HCT116 (cell line): ENCODE results near the gene ZNF207. TPM values are rescaled to one million over a fixed set of nuclear protein-coding genes. Genes with fewer than 3 reads are reported as not detected.

Experiments used
- ATAC-seq: fragments of 200-7000 bp; cut with Tn5 transposase; 2 replicates; pipeline ENCODE4 v1.9.1; 2020; ENCODE audit warnings: mild to moderate bottlenecking, moderate library complexity
- BruUV-seq: library from RNA; stranded (reverse); fragments of 400-500 nt; replicated peaks from 2 replicates; lab custom pipeline; 2021; lab: Mats Ljungman, UMichigan
- CTCF ChIA-PET: fragments of 300-600 bp; sonication (Branson Sonifier 250); formaldehyde crosslinking; loops from one replicate; lab custom pipeline; 2021; ENCODE audit warnings: antibody characterized with exemption; lab: Charles Lee
- POLR2A ChIA-PET: fragments of 300-600, 350-600 bp; sonication (Branson Sonifier 250); formaldehyde crosslinking; loops from one replicate; lab custom pipeline; 2021; ENCODE audit warnings: antibody characterized with exemption; lab: Charles Lee
- RAD21 ChIA-PET, 2 experiments: fragments of 300-600 bp; sonication (Branson Sonifier 250); formaldehyde crosslinking; loops; one replicate each; lab custom pipeline; 2023; ENCODE audit warnings: low total read pairs in 2 of 2; ENCODE audit not compliant: uncharacterized antibody in 2 of 2, unreplicated experiment in 2 of 2, low non-redundant PET in 1 of 2; lab: Charles Lee
- DNase-seq: peaks from one replicate; pipeline ENCODE4 v3.0.0-alpha.2; 2010; ENCODE audit warnings: low read depth, low spot score
- H2AFZ ChIP-seq: fragments of 200-600 bp; shearing (Covaris generic), sonication (generic); 2 replicates; pipeline ENCODE4 v1.6.1; 2017; ENCODE audit warnings: low read depth, mixed run types, mixed read lengths, antibody characterized with exemption, low read length; ENCODE audit not compliant: poor library complexity, severe bottlenecking
- H3K27ac ChIP-seq: 2 replicates; pipeline ENCODE4 v1.5.1; 2012; ENCODE audit warnings: low read depth, low read length
- H3K27me3 ChIP-seq: fragments of 200-600 bp; sonication (generic); 2 replicates; pipeline ENCODE4 v1.6.1; 2016; ENCODE audit warnings: mixed run types, low read length, mixed read lengths; ENCODE audit not compliant: insufficient read depth
- H3K36me3 ChIP-seq, 2 experiments: fragments of 200-500 bp in 1 of 2; fragments of 200-600 bp in 1 of 2; sonication (Bioruptor generic) in 1 of 2; sonication (generic) in 1 of 2; 2 replicates each; pipeline versions ENCODE4 v1.5.1 to v1.6.1; 2014 to 2016; ENCODE audit warnings: low read length in 2 of 2, inconsistent platforms in 1 of 2, mixed read lengths in 1 of 2, mixed run types in 1 of 2; ENCODE audit not compliant: insufficient read depth in 2 of 2, control insufficient read depth in 1 of 2
- H3K4me1 ChIP-seq, 2 experiments: fragments of 200-600 bp in 1 of 2; sonication (generic) in 1 of 2; 2 replicates each; pipeline versions ENCODE4 v1.5.1 to v1.6.1; 2012 to 2017; ENCODE audit warnings: low read length in 2 of 2, inconsistent platforms in 1 of 2, mild to moderate bottlenecking in 1 of 2, mixed read lengths in 1 of 2, mixed run types in 1 of 2, moderate library complexity in 1 of 2; ENCODE audit not compliant: insufficient read depth in 2 of 2, control insufficient read depth in 1 of 2
- H3K4me2 ChIP-seq: fragments of 200-600 bp; sonication (generic); 2 replicates; pipeline ENCODE4 v1.6.1; 2017; ENCODE audit warnings: mixed run types, low read length, mixed read lengths
- H3K4me3 ChIP-seq, 2 experiments: fragments of 200-600 bp in 1 of 2; sonication (generic) in 1 of 2; replicated peaks in 1 of 2; 2 replicates each; pipeline ENCODE4 v1.5.1; 2011 to 2016; ENCODE audit warnings: low read length in 2 of 2, control low read depth in 1 of 2, low read depth in 1 of 2, mild to moderate bottlenecking in 1 of 2, mixed read lengths in 1 of 2, mixed run types in 1 of 2
- H3K79me2 ChIP-seq: fragments of 200-600 bp; sonication (generic); 2 replicates; pipeline ENCODE4 v1.6.1; 2017; ENCODE audit warnings: mild to moderate bottlenecking, mixed run types, low read length, moderate library complexity, mixed read lengths; ENCODE audit not compliant: insufficient read depth
- H3K9ac ChIP-seq: fragments of 200-600 bp; sonication (generic); 2 replicates; pipeline ENCODE4 v1.6.1; 2016; ENCODE audit warnings: low read length, mixed read lengths
- H3K9me2 ChIP-seq: fragments of 200-600 bp; sonication (generic), shearing (Covaris generic); 2 replicates; pipeline ENCODE4 v1.6.1; 2017; ENCODE audit warnings: mixed run types, mild to moderate bottlenecking, moderate library complexity; ENCODE audit not compliant: insufficient read depth
- H3K9me3 ChIP-seq, 2 experiments: fragments of 200-500 bp in 1 of 2; fragments of 200-600 bp in 1 of 2; sonication (Bioruptor generic) in 1 of 2; sonication (generic) in 1 of 2; 2 replicates each; pipeline ENCODE4 v1.6.1; 2014 to 2017; ENCODE audit warnings: low read length in 2 of 2, mixed read lengths in 2 of 2, inconsistent platforms in 1 of 2, low read depth in 1 of 2, mild to moderate bottlenecking in 1 of 2, mixed run types in 1 of 2, moderate library complexity in 1 of 2; ENCODE audit not compliant: control insufficient read depth in 1 of 2, insufficient read depth in 1 of 2
- H4K20me1 ChIP-seq: fragments of 200-600 bp; sonication (generic), shearing (Covaris generic); 2 replicates; pipeline ENCODE4 v1.6.1; 2017; ENCODE audit warnings: mixed run types, mild to moderate bottlenecking, moderate library complexity; ENCODE audit not compliant: insufficient read depth
- CBX3 ChIP-seq: IDR thresholded peaks from 2 replicates; pipeline ENCODE4 v1.6.1; 2012; ENCODE audit warnings: low read depth
- CEBPB ChIP-seq: IDR thresholded peaks from 2 replicates; pipeline ENCODE4 v1.6.1; 2012; ENCODE audit warnings: low read depth
- CTCF ChIP-seq, 3 experiments: fragments of 200-600 bp in 1 of 3; sonication (generic) in 1 of 3; IDR thresholded peaks in 2 of 3; conservative IDR thresholded peaks in 1 of 3; 2 replicates each; pipeline ENCODE4 v1.5.1; 2012 to 2017; ENCODE audit warnings: low read depth in 2 of 3, low read length in 2 of 3, antibody characterized with exemption in 1 of 3, borderline replicate concordance in 1 of 3, control low read depth in 1 of 3, mild to moderate bottlenecking in 1 of 3, mixed read lengths in 1 of 3, mixed run types in 1 of 3, moderate library complexity in 1 of 3; ENCODE audit not compliant: insufficient read depth in 1 of 3
- EGR1 ChIP-seq: IDR thresholded peaks from 2 replicates; pipeline ENCODE4 v1.6.1; 2012; ENCODE audit warnings: low read depth
- EZH2phosphoT487 ChIP-seq: fragments of 200-600 bp; IDR thresholded peaks from 2 replicates; pipeline ENCODE4 v1.6.1; 2018; ENCODE audit warnings: antibody characterized with exemption, borderline replicate concordance
- FOSL1 ChIP-seq: IDR thresholded peaks from 2 replicates; pipeline ENCODE4 v1.6.1; 2012; ENCODE audit warnings: low read depth
- JUND ChIP-seq: IDR thresholded peaks from 2 replicates; pipeline ENCODE4 v1.6.1; 2012
- MAX ChIP-seq: IDR thresholded peaks from 2 replicates; pipeline ENCODE4 v1.6.1; 2012
- POLR2A ChIP-seq: IDR thresholded peaks from 2 replicates; pipeline ENCODE4 v1.7.0; 2011; ENCODE audit warnings: borderline replicate concordance; ENCODE audit not compliant: insufficient read depth, insufficient read length; ENCODE audit errors: extremely low read depth
- POLR2AphosphoS5 ChIP-seq: IDR thresholded peaks from 2 replicates; pipeline ENCODE4 v1.6.1; 2011; ENCODE audit warnings: mild to moderate bottlenecking, low read depth, low read length, moderate library complexity
- RAD21 ChIP-seq: IDR thresholded peaks from 2 replicates; pipeline ENCODE4 v1.6.1; 2012; ENCODE audit warnings: low read depth, mild to moderate bottlenecking
- REST ChIP-seq: IDR thresholded peaks from 2 replicates; pipeline ENCODE4 v1.6.1; 2012; ENCODE audit warnings: low read depth
- SIN3A ChIP-seq: IDR thresholded peaks from 2 replicates; pipeline ENCODE4 v1.6.1; 2012; ENCODE audit warnings: low read depth
- SP1 ChIP-seq: IDR thresholded peaks from 2 replicates; pipeline ENCODE4 v1.6.1; 2012; ENCODE audit warnings: low read depth
- SRF ChIP-seq: IDR thresholded peaks from 2 replicates; pipeline ENCODE4 v1.6.1; 2012; ENCODE audit warnings: low read depth
- TCF7L2 ChIP-seq: IDR thresholded peaks from 2 replicates; pipeline ENCODE4 v1.7.0; 2011; ENCODE audit warnings: borderline replicate concordance, inconsistent platforms; ENCODE audit not compliant: insufficient read depth, insufficient read length; ENCODE audit errors: extremely low read depth
- ZBTB33 ChIP-seq: IDR thresholded peaks from 2 replicates; pipeline ENCODE4 v1.6.1; 2011; ENCODE audit warnings: mild to moderate bottlenecking, low read length, moderate library complexity; ENCODE audit not compliant: insufficient replicate concordance; ENCODE audit errors: extremely low read depth
- ZFX ChIP-seq: fragments of 450-650 bp; IDR thresholded peaks from 2 replicates; pipeline ENCODE4 v1.6.1; 2017
- ZNF274 ChIP-seq: fragments of 200-500 bp; sonication (Bioruptor generic); IDR thresholded peaks from 2 replicates; pipeline ENCODE4 v1.6.1; 2014; ENCODE audit warnings: mild to moderate bottlenecking, low read depth, low read length, inconsistent platforms
- intact Hi-C: fragments of 100-400 bp; cut with micrococcal nuclease; formaldehyde crosslinking; loops from 2 replicates; pipeline ENCODE4 v1.10.0; 2022
- total RNA-seq: library from RNA; stranded (reverse); gene quantifications from one replicate; pipeline ENCODE4 v1.2.1, GENCODE V29; 2021; ENCODE audit not compliant: unreplicated experiment

The ZNF207 gene
- total RNA-seq, 1 experiment from 2014 or later: 181 TPM

- ChIA-PET RAD21 (no interaction called here), POLR2A (interaction anchor here (1.1 kb wide), 1 partner anchor 10 kb away, joined by 3 read pairs; no protein-coding TSS in a partner anchor), CTCF (no interaction called here)
- Histone ChIP-seq H4K20me1 (peaks cover 62% of the 10 kb centered on the region; the same call in 1 of the 2 replicates), H3K4me1 (peaks cover 5 to 18% of the 10 kb centered on the region in 2 experiments; a peak in 3 of 4 replicates), H2AFZ (no peak overlapping the region), H3K4me2 (no peak overlapping the region), H3K27me3 (no peaks in the 10 kb centered on the region), H3K4me3 (no peak overlapping the region), H3K9me3 (no peaks in the 10 kb centered on the region), H3K9ac (no peak overlapping the region), H3K27ac (no peak overlapping the region), H3K79me2 (peaks cover 100% of the 10 kb centered on the region), H3K36me3 (peaks cover 46 to 71% of the 10 kb centered on the region in 2 experiments), H3K9me2 (no peaks in the 10 kb centered on the region)
- DNase-seq: no peak
- no peak for ATAC-seq
- intact Hi-C loops: no loop called here
- no TSS peak for BruUV-seq
- TF ChIP-seq FOSL1 (no peak), CTCF (IDR thresholded peaks at IDR 0.05 in 2 of 3, conservative IDR thresholded peaks at IDR 0.05 in 1 of 3; ENCODE audit: borderline replicate concordance in 1 of 3, insufficient read depth in 1 of 3, low read depth in 2 of 3, low read length in 2 of 3) (no peak), CBX3 (no peak), TCF7L2 (no peak), EGR1 (no peak), POLR2A (no peak), JUND (no peak), REST (no peak), MAX (no peak), ZBTB33 (no peak), SP1 (no peak), ZFX (no peak), CEBPB (no peak), ZNF274 (no peak), SRF (no peak), SIN3A (no peak), EZH2phosphoT487 (no peak), POLR2AphosphoS5 (no peak), RAD21 (no peak)
Observed at GRCh38 chr17:32355649-32356377, 5.9 kb downstream of the ZNF207 start.
